HepG2 (cell line): ENCODE measurements around the gene ACTR3. TPM values are rescaled to one million over a fixed set of nuclear protein-coding genes. Genes with fewer than 3 reads are reported as not detected.

ENCODE experiments used
- ATAC-seq: fragments of 200-7000 bp; cut with Tn5 transposase; 3 replicates; pipeline ENCODE4 v1.9.1; 2020; ENCODE audit warnings: mild to moderate bottlenecking, moderate library complexity
- BruUV-seq: library from RNA; stranded (reverse); fragments of 400-500 nt; replicated peaks from 2 replicates; lab custom pipeline; 2021; lab: Mats Ljungman, UMichigan
- CTCF ChIA-PET: fragments of 300-600 bp; formaldehyde crosslinking; extraction: SDS; loops from one replicate; lab custom pipeline; 2021; ENCODE audit warnings: low total read pairs, inconsistent platforms, low intra/inter-chr PET ratio; lab: Yijun Ruan, JAX
- POLR2A ChIA-PET: fragments of 350-600 bp; sonication (Branson Sonifier 250); formaldehyde crosslinking; loops from one replicate; lab custom pipeline; 2020; ENCODE audit warnings: antibody characterized with exemption, inconsistent platforms; lab: Yijun Ruan, JAX
- DNase-seq: peaks from one replicate; pipeline ENCODE4 v3.0.0-alpha.2; 2015; ENCODE audit warnings: low spot score
- FAIRE-seq: peaks from 3 replicates; lab custom pipeline; 2011; peaks lifted over from hg19 to GRCh38; lab: Jason Lieb, UNC
- H2AFZ ChIP-seq: one replicate; pipeline ENCODE4 v1.6.1; 2011; ENCODE audit warnings: low read length, inconsistent platforms
- H3K27ac ChIP-seq: fragments of 300-600 bp; 3 replicates; pipeline ENCODE4 v1.8.0; 2011; ENCODE audit warnings: mixed run types, mild to moderate bottlenecking, mixed read lengths, low read length, inconsistent platforms; ENCODE audit not compliant: insufficient read depth; ENCODE audit errors: extremely low read length
- H3K27me3 ChIP-seq, 2 experiments: fragments of 200-600 bp in 1 of 2; 2 replicates in 1 of 2; 3 replicates in 1 of 2; pipeline versions ENCODE4 v1.6.0 to v1.8.0; 2011; ENCODE audit warnings: low read length in 2 of 2, mild to moderate bottlenecking in 2 of 2, moderate library complexity in 2 of 2, inconsistent platforms in 1 of 2; ENCODE audit not compliant: insufficient read depth in 2 of 2, control insufficient read depth in 1 of 2
- H3K36me3 ChIP-seq, 2 experiments: fragments of 200-600 bp in 1 of 2; replicated peaks in 1 of 2; 2 replicates in 1 of 2; 3 replicates in 1 of 2; pipeline versions ENCODE4 v1.5.1 to v1.8.0; 2011; ENCODE audit warnings: low read length in 2 of 2, inconsistent platforms in 1 of 2; ENCODE audit not compliant: insufficient read depth in 2 of 2, control insufficient read depth in 1 of 2
- H3K4me1 ChIP-seq: 2 replicates; pipeline ENCODE4 v1.5.1; 2012; ENCODE audit warnings: low read length, inconsistent platforms; ENCODE audit not compliant: insufficient read depth
- H3K4me2 ChIP-seq: 2 replicates; pipeline ENCODE4 v1.6.0; 2011; ENCODE audit warnings: low read depth, low read length, inconsistent platforms
- H3K4me3 ChIP-seq, 3 experiments: fragments of 200-600 bp in 1 of 3; sonication (generic), shearing (Covaris generic) in 1 of 3; replicated peaks in 1 of 3; 2 replicates each; pipeline ENCODE4 v1.5.1; 2011 to 2016; ENCODE audit warnings: low read length in 3 of 3, inconsistent platforms in 2 of 3, low read depth in 2 of 3, mild to moderate bottlenecking in 2 of 3, control low read depth in 1 of 3, mixed read lengths in 1 of 3; ENCODE audit not compliant: insufficient read depth in 1 of 3
- H3K79me2 ChIP-seq: one replicate; pipeline ENCODE4 v1.6.1; 2011; ENCODE audit warnings: low read length, inconsistent platforms; ENCODE audit not compliant: insufficient read depth
- H3K9ac ChIP-seq: 2 replicates; pipeline ENCODE4 v1.6.0; 2011; ENCODE audit warnings: mild to moderate bottlenecking, low read depth, low read length, inconsistent platforms; ENCODE audit not compliant: insufficient read depth
- H3K9me3 ChIP-seq: 2 replicates; pipeline ENCODE4 v1.5.1; 2012; ENCODE audit warnings: mild to moderate bottlenecking, low read length
- H4K20me1 ChIP-seq: 2 replicates; pipeline ENCODE4 v1.6.0; 2011; ENCODE audit warnings: inconsistent platforms, mild to moderate bottlenecking, low read length, moderate library complexity; ENCODE audit not compliant: insufficient read depth
- FOSL2 ChIP-seq: sonication (generic); formaldehyde crosslinking; IDR thresholded peaks from 2 replicates; pipeline ENCODE4 v1.4.0; 2020; ENCODE audit warnings: missing genetic modification reagents
- LCORL ChIP-seq, 2 experiments: fragments of 450-650 bp in 1 of 2; sonication (generic) in 1 of 2; formaldehyde crosslinking in 1 of 2; IDR thresholded peaks; 2 replicates each; pipeline versions ENCODE4 v1.5.0 to v1.6.1; 2017 to 2020; ENCODE audit warnings: antibody characterized with exemption in 1 of 2, missing genetic modification reagents in 1 of 2
- LRRFIP1 ChIP-seq: sonication (generic); formaldehyde crosslinking; conservative IDR thresholded peaks from 2 replicates; pipeline ENCODE4 v1.4.0; 2020; ENCODE audit warnings: missing genetic modification reagents
- MXD3 ChIP-seq: IDR thresholded peaks from 2 replicates; pipeline ENCODE4 v1.6.1; 2016; ENCODE audit warnings: mild to moderate bottlenecking, missing biosample characterization, missing genetic modification reagents
- NPAS2 ChIP-seq: sonication (generic); formaldehyde crosslinking; IDR thresholded peaks from 2 replicates; pipeline ENCODE4 v1.8.0; 2022; ENCODE audit warnings: mild to moderate bottlenecking, missing genetic modification reagents, borderline replicate concordance
- PCBP2 ChIP-seq: fragments of 200-400 bp; formaldehyde crosslinking; optimal IDR thresholded peaks from 2 replicates; pipeline ENCODE3; 2018; ENCODE audit warnings: low read length, low read depth; ENCODE audit not compliant: poor library complexity, severe bottlenecking
- ZBTB44 ChIP-seq: sonication (generic); formaldehyde crosslinking; IDR thresholded peaks from 2 replicates; pipeline ENCODE4 v1.4.0; 2020; ENCODE audit warnings: missing genetic modification reagents
- ZBTB7B ChIP-seq: sonication (generic); formaldehyde crosslinking; IDR thresholded peaks from 2 replicates; pipeline ENCODE4 v1.4.0; 2020; ENCODE audit warnings: missing genetic modification reagents
- ZIK1 ChIP-seq: sonication (generic); formaldehyde crosslinking; IDR thresholded peaks from 2 replicates; pipeline ENCODE4 v1.5.0; 2020; ENCODE audit warnings: mild to moderate bottlenecking, low read depth, missing genetic modification reagents, borderline replicate concordance
- ZNF431 ChIP-seq: sonication (generic); formaldehyde crosslinking; IDR thresholded peaks from 2 replicates; pipeline ENCODE4 v1.9.0; 2022; ENCODE audit warnings: missing genetic modification reagents, low read depth, mild to moderate bottlenecking, borderline replicate concordance
- ZSCAN9 ChIP-seq: IDR thresholded peaks from 2 replicates; pipeline ENCODE4 v1.6.1; 2016; ENCODE audit warnings: borderline replicate concordance
- WGBS: methylation state at CpG from one replicate; pipeline ENCODE4 v1.1.6; 2017; ENCODE audit warnings: low lambda C conversion rate; 5-methylcytosine and 5-hydroxymethylcytosine counted together
- in situ Hi-C: cut with HindIII; loops from 2 replicates; pipeline ENCODE4 v1.10.0; 2017; ENCODE audit warnings: low pct_unique_long_range_greater_than_20kb; ENCODE audit not compliant: extremely low pct_ligation_motif_present
- intact Hi-C: fragments of 100-400 bp; cut with micrococcal nuclease; formaldehyde crosslinking; loops from one replicate; pipeline ENCODE4 v1.10.0; 2022; ENCODE audit not compliant: unreplicated experiment
- polyA plus RNA-seq, 8 experiments: library from polyadenylated mRNA; depleted of rRNA in 3 of 8; stranded (reverse) in 7 of 8; unstranded in 1 of 8; fragments of >200 nt; fragmentation: Illumina TruSeq in 4 of 8; extraction: Trizol in 4 of 8; gene quantifications; 2 replicates each; pipeline versions ENCODE4 v1.2.1 to v1.2.3, GENCODE V29; 2011 to 2016; ENCODE audit warnings: low read depth in 4 of 8, missing spikeins in 1 of 8, mixed read lengths in 1 of 8; ENCODE audit not compliant: insufficient read depth in 1 of 8
- total RNA-seq, 5 experiments: library from RNA; depleted of rRNA; stranded (reverse); fragments of >200 nt; fragmentation: Illumina TruSeq; extraction: Trizol; gene quantifications; 2 replicates each; pipeline ENCODE4 v1.2.3, GENCODE V29; 2016; ENCODE audit warnings: low read depth in 1 of 5
- TF ChIP-seq, protein P1 (sequence below), 2 experiments: sonication (generic) in 1 of 2; formaldehyde crosslinking in 1 of 2; IDR thresholded peaks; 2 replicates each; pipeline versions ENCODE4 v1.4.0 to v1.6.1; 2018 to 2020; ENCODE audit warnings: missing genetic modification reagents in 2 of 2, borderline replicate concordance in 1 of 2, low read depth in 1 of 2, mild to moderate bottlenecking in 1 of 2, missing biosample characterization in 1 of 2

ACTR3 gene
- total and polyA plus RNA-seq, 2 of the 13 experiments (the other 11 are each of a cell fraction or from before 2014, with no cell fraction given): 123 to 225 TPM

- TF ChIP-seq ZNF431: no peak
- no TSS peak for BruUV-seq
- DNase-seq: no peak
- H2AFZ ChIP-seq: no peak overlapping the region
- no peaks in the 10 kb centered on the region for H3K9me3 ChIP-seq
- POLR2A ChIA-PET: no interaction called here
- no peaks in the 10 kb centered on the region for H3K79me2 ChIP-seq
- ATAC-seq: no peak
- no peaks in the 10 kb centered on the region for H3K36me3 ChIP-seq
- 37% methylated on average over 4 of the region's 4 CpGs for WGBS
- no peaks in the 10 kb centered on the region for H3K27me3 ChIP-seq
- intact Hi-C loops (no loop called here), in situ Hi-C loops (no loop called here)
- no peak overlapping the region for H3K4me3 ChIP-seq
- H3K4me2 ChIP-seq: no peak overlapping the region
- H3K27ac ChIP-seq: no peak overlapping the region
- H3K9ac ChIP-seq: no peak overlapping the region
- FAIRE-seq: no peak
- H3K4me1 ChIP-seq: peaks cover 31% of the 10 kb centered on the region
- CTCF ChIA-PET: no interaction called here
- no peaks in the 10 kb centered on the region for H4K20me1 ChIP-seq
These were observed 17.7 kb upstream of the ACTR3 start for GRCh38 chr2:113872201-113872600.

DNA sequence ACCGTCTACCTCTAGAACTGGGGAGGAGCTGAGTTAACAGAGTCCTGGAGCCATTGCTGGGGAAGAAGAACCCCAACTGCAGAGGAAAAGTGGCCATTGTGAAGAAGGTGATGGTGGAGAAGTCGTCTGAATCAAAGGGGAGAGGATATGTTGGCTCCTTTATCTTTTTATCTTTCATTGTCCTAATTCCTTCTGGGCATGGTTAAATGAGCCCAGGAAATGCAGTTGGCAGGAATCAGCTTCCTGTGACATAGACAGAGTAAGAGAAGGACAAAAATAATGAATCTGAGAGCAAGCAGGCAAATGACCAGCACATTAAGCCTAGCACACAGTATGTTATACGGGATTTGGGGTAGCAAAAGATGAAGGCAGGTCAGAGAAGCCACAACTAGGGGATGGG is 16.0 kb upstream of the ACTR3 start:
- POLR2A ChIA-PET: no interaction called here
- H3K9me3 ChIP-seq: no peaks in the 10 kb centered on the region
- intact Hi-C loops (no loop called here), in situ Hi-C loops (no loop called here)
- no TSS peak for BruUV-seq
- no peak overlapping the region for H2AFZ ChIP-seq
- DNase-seq: no peak
- peaks cover 31% of the 10 kb centered on the region for H3K4me1 ChIP-seq
- no peak overlapping the region for H3K27ac ChIP-seq
- H3K4me2 ChIP-seq: no peak overlapping the region
- CTCF ChIA-PET: no interaction called here
- FAIRE-seq: no peak
- WGBS: 30% methylated on average over 3 of the region's 3 CpGs
- H3K9ac ChIP-seq: no peak overlapping the region
- no peak for ATAC-seq
- no peaks in the 10 kb centered on the region for H3K79me2 ChIP-seq
- no peak overlapping the region for H3K4me3 ChIP-seq
- H3K27me3 ChIP-seq: no peaks in the 10 kb centered on the region
- H3K36me3 ChIP-seq: no peaks in the 10 kb centered on the region
- H4K20me1 ChIP-seq: no peaks in the 10 kb centered on the region
- TF ChIP-seq MXD3 (CRISPR knock-in tag): no peak
- TF ChIP-seq ZBTB44 (CRISPR knock-in tag): no peak
- TF ChIP-seq PCBP2: no peak
- TF ChIP-seq, protein P1, sequence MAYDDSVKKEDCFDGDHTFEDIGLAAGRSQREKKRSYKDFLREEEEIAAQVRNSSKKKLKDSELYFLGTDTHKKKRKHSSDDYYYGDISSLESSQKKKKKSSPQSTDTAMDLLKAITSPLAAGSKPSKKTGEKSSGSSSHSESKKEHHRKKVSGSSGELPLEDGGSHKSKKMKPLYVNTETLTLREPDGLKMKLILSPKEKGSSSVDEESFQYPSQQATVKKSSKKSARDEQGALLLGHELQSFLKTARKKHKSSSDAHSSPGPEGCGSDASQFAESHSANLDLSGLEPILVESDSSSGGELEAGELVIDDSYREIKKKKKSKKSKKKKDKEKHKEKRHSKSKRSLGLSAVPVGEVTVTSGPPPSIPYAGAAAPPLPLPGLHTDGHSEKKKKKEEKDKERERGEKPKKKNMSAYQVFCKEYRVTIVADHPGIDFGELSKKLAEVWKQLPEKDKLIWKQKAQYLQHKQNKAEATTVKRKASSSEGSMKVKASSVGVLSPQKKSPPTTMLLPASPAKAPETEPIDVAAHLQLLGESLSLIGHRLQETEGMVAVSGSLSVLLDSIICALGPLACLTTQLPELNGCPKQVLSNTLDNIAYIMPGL (CRISPR knock-in tag; IDR thresholded peaks at IDR 0.05; ENCODE audit: borderline replicate concordance in 1 of 2, low read depth in 1 of 2): no peak
- TF ChIP-seq ZBTB7B (CRISPR knock-in tag): no peak
- no peak for TF ChIP-seq ZIK1 (CRISPR knock-in tag)
- no peak for TF ChIP-seq LRRFIP1 (CRISPR knock-in tag)
- TF ChIP-seq ZSCAN9: no peak
- TF ChIP-seq LCORL (IDR thresholded peaks at IDR 0.05): no peak
- TF ChIP-seq LCORL (CRISPR knock-in tag; IDR thresholded peaks at IDR 0.05): no peak
- TF ChIP-seq NPAS2 (CRISPR knock-in tag): no peak
- no peak for TF ChIP-seq FOSL2 (CRISPR knock-in tag)
